ENCODE results near the gene SCAND1.
"Not testable (repeated sequence)": the region's sequence is repeated elsewhere in the genome, so short reads cannot be mapped to it uniquely, and the experiment has no call there.

SCAND1 gene

GRCh38 chr20:35954200-35954906 is at the start of gene SCAND1:
SCAND1 (minus strand) TSS chr20:35954502; CDS start chr20:35954284, 218 bp downstream.
- DNase-seq = peak; percentile 93 to 97

DNA sequence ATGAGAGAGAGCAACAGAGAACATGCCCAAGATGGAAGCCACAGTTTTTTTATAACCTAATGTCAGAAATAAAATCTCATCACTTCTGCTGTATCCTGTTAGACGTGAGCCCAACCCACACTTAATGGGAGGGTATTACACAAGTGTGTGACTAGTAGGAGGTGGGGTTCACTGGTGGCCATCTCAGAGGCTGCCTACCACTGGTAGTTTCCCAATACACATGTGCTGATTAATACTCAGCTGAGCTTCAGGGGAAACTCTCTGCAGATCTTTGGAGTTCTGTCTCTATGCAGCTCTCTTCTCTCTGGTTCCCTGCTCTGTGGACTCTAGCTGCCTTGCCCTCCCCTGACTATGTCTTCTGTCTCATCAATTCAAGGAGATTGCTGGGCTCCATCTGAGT is 49.7 kb upstream of the SCAND1 start:
- DNase-seq = no peak

- DNase-seq = no peak
These were observed 48.6 kb upstream of the SCAND1 start for GRCh38 chr20:36002855-36003254.

DNA sequence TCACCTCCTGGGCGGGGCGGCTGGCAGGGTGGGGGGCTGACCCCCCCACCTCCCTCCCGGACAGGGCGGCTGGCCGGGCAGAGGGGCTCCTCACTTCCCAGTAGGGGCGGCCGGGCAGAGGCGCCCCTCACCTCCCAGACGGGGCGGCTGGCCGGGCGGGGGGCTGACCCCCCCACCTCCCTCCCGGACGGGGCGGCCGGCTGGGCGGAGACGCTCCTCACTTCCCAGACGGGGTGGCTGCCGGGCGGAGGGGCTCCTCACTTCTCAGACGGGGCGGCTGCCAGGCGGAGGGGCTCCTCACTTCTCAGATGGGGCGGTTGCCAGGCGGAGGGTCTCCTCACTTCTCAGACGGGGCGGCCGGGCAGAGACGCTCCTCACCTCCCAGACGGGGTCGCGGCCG is 47.0 kb upstream of the SCAND1 start:
- not testable (repeated sequence) for DNase-seq

- DNase-seq = not testable (repeated sequence)
These were observed 42.2 kb upstream of the SCAND1 start for GRCh38 chr20:35996492-35996891.

DNA sequence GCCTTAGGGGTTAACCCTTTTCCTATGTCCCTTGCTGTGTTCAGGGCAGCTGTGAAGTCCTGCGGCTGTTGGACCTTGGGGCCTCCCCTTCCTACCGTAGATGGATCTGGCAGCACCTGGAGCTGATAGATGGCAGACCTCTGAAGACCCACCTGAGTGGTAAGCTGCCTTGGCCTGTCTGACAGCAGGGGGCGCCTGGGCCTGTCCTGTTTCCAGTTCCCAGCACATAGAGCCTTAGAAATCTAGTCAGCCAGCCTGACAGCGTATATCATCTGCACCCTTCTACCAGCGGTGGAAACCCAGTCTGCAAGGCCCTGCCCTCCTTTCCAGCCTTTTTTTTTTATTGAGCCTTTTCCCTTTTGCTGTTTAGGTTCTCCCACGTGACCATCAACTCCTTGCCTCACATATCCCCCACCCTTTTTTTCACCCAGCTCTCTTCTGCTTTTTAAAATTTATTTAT is 40.7 kb upstream of the SCAND1 start:
- peak; percentile 77 for DNase-seq

GRCh38 chr20:35992713-35993335 is 38.5 kb upstream of the SCAND1 start:
- DNase-seq = peak; percentile 38 to 42

DNA sequence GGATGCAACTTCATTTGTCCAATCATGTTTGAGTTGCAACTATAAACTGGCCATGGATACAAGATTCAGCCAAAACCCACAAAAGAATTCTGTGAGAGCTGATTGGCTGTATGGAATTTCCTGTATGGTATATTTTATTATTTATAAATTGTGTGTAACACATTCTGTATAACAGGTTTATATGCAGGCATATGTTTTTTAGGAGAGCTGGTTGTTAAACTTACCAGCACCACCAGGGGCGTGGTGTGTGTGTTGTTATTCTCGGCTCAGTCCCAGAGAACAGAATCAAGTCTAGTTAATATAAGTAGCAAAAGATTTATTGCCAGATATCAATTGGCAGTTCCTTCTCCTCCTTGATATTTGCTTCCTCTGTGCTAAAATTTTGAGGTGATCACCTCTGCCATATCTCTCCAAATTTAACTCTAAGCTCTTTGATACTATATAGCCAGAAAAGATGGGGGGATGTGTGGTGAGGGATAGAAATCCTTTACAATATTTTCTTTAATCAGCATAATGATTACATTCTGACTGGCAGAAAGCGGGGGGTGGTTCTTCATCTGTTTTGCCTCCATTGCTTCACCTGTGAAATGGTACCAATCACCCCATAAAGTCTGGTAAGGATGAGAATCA is 37.0 kb upstream of the SCAND1 start:
- DNase-seq = peak in 1 of 2 experiments; percentile 14

DNA sequence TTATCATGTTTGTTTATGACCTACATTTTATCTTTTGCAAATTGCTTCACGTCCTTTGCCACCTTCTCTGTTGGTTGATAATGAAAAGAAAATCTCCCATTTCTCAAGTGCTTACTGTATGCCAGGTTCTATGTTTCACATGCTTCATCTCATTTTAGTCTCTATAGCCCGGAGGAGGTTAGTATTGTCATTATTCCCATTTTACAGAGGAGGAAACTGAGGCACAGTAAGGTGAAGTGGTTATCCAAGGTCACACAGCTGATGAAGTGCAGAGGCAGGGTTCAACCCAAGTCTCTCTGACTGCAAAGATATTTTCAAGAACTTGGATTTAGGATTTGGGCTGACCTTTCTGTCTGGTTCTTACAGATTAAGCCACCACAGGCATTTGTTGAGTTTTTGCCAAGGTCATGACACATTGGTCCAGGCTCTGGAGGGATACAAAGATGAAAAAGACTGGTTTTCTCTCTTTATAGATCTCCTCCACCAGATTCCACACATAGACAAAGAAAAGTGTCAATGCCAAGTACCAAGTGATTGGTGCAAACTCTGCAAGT is 34.7 kb upstream of the SCAND1 start:
- no peak for DNase-seq

DNA sequence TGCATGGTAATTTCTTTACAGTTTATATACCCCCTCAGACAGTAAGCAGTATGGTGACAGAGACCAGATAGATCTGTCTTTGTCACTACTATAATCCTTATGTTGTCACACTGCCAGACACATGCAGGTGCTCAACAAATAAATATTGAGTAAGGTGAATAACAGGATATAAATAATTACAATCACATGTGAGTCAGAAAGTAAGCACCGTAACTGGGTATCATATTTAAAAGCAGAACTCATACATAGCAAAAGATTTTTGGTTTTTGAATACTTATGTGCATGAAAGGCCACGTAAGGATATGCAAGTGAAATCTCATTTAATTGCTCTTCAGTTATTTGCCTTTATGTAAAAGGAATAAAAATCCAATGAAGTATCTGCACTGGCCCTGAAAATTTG is 31.5 kb upstream of the SCAND1 start:
- no peak for DNase-seq

- DNase-seq = no peak
These were observed 30.1 kb upstream of the SCAND1 start for GRCh38 chr20:35984382-35984781.

DNA sequence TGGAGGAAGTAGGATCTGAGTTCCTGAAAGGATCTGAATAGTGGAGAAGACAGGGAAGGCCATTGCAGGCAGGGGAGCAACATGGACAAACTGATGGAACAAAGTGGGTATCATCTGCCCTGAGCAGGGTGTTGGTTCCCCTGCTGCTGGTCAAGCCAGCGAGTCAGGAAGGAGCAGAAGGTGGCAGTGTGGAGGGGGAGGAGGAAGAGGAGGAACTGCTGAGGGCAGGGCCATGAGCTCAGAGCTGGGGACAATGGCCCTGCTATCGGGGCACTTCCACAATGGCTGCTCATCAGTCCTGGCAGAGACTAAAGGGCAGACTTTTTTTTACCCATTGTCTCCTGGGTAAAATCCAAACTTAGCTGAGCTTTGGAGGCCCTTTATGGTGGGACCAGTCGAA is 27.7 kb upstream of the SCAND1 start:
- DNase-seq = no peak

DNA sequence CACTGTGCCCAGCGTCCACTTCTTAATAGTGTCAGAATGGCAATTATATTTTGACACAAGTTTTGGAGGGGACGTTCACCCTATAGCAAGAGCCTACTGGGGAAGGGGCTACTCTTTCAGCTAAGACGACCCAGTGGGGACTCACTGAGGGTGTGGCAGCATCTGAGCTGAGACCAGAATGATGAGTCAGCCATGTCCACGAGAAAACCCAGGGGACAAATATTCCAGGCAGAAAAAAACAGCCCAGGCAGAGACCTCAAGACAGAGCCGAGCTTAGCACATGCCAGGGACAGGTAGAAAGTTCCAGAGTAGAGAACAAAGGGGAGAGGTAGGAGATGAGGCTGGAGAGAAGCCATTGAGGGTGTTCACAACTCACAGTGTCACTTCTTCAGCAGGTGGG is 25.2 kb upstream of the SCAND1 start:
- no peak for DNase-seq

- DNase-seq = no peak
These were observed 23.8 kb upstream of the SCAND1 start for GRCh38 chr20:35978041-35978513.

DNA sequence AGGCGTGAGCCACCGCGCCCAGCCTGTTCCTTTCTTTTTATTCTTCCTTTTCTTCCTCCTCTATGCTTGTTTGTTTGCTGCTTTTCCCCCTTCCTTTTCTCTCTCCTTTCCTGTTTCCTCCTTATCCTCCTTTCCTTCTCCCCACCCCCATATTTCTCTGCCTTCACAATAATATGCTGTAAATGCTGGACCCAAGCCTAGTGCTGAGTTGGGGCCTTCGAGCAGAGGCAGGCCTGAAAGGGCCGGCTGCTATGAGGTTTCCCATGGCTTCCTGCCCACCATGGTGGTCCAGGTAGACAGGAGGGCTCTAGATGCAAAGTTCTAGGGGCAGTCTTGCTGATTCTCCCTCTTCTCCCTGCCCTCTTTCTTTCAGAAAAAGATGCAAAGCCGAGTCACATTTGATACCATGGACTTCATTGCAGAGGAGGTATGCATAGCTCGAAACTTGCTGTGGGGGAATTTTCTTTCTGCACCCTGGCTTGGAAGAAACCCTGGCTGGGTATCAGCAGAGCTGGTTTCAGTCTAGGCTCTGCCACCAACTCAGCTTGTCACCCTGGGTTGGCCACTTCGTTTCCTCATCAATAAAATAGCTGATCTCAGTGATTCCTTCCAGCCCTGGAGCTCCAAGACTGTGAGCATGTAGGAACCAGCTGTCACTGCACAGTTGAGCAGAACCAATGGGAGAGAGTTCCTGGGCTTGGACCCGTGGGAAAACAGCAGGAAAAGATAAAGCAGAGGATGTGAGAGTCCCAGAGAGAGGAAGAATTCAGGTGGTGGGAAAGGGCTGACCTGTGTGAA is 21.5 kb upstream of the SCAND1 start:
- DNase-seq = no peak

DNA sequence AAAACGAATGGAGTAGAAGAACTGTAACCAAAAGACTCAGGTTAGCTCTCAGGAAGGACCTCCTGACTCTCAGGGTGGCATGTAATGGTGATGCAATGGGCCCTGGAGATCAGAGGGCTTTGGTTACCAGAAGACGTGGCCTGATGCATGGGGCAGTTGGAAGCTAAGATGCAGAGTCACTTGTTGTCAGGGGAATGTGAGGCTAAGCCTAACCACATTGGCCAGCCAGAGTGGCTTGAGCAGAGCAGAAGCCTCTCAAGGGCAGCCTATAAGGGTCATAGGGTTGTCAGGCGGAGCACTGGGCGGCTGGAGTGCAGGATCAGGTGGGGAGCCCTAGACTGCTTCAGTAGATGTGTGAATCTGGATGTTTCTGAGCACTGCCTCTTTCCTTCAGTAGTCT is 20.0 kb upstream of the SCAND1 start:
- no peak for DNase-seq

DNA sequence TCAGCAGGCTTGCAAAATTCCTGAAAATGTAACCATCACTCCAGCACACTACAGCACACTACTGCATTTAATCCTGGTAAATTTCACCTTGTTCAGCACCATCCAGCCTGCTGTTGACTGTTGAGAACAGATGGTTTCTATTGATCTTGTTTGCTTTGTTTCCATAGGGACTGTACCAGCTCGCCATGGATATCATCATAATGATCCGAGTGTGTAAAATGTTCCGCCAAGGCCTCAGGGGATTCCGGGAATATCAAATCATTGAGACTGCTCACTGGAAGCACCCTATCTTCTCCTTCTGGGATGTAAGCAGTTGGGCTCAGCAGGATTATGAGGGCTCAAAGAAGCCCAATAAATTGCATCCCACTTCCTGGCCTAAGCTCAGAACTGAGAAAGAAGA is 18.2 kb upstream of the SCAND1 start:
- no peak for DNase-seq

DNA sequence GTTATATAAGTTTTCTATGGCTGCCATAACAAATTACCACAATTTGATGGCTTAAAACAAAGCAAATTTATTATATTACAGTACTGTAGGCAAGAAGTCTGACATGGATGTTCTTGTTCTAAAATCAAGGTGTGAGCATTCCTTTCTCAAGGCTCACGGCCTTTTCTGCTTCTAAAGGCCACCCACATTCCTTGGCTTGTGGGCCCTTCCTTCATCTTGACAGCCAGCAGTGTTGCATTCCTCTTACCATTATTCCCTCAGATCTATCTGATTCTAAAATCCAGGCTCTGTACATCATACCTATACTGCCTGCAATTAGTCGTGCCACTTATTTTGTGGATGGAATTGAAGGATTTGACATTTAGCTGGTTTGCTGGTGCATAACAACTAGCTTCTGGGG is 17.7 kb upstream of the SCAND1 start:
- DNase-seq = no peak

- DNase-seq = no peak
These were observed 14.6 kb upstream of the SCAND1 start for GRCh38 chr20:35968930-35969329.

DNA sequence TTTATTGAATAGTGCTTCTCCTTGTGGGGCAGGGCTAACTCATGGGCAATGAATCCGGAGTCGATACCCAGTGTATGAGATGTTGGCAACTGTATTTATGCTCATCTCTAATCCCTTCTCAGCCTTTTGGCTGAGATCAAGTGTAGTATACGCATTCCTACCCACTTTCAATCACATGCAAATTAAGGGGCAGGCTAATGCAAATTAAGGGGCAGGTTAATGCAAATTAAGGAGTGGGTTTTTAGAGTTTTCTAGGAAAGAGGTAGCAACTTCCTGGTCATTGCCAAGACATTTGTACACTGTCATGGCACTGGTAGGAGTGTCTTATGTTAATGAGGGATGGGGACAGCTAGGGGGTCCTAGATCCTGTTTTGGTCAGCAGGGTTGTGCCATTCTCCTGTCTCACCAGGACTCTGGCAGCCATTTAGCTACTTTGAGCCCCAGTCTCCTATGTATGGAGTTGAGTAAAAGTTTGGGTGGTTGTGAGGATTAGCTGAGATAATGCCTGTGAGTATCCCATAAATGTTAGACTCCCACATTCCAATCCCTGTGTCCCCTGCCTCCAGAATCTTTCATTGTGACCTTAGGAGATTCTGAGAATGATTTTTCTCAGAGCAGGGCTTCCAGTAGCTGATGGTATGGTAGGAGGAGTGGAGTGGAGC is 13.8 kb upstream of the SCAND1 start, which contains the start of gene CNBD2:
TSS of gene CNBD2 (plus strand) at position 612 of the 662 bp plus-strand sequence. CDS start 173 bp downstream, outside the sequence.
- no peak for DNase-seq

DNA sequence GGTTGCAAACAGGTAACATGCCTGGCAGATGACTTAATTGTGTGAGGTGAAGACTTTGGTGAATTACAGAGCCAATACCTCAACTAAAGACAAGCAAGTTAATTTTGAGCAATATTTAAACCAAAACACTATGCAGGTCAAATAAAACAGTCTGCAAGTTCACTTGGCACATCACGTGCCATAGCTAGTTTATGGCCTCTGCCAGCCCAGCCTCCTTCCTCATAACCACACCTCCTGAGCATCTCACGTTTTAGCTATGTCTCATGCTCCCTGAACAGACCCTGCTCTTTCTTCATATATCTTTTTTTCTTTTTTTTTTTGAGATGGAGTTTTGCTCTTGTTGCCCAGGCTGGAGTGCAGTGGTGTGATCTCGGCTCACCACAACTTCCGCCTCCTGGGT is 9.6 kb upstream of the SCAND1 start:
- no peak for DNase-seq

GRCh38 chr20:35959291-35959690 is 5.0 kb upstream of the SCAND1 start:
- DNase-seq = not testable (repeated sequence)
